ENCODE measurements around the gene EEIG2.

Gene EEIG2

DNA sequence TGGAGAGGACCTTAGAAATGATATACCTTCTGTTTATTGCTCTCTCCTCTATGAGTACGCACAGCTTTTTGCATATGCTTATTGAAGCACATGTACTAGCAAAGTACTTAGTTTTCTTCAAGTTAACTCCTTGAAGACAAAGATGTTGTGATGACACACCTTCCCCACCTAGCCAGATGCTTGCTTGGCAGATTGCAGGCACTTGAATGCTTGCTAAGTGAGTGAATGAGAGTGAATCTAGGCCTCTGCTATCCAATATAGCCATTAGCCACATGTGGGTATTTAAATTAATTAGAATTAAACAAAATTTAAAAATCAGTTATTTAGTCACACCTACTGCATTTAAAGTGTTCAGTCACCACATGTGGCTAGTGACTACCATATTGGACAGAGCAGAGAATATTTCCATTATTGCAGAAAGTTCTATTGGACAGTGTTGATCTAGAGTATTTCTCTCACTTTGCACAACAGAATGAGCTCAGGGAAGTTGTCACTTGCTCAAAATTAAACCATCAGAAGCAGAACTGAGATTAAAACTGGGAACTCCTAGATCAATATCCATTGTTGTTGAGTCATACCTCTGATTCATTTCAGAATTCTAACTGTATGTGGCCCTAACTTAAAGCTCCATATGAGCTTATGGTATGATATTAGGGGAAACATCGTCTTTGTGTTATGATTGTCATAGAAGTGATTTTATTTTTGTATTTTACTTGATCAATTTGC is 8.6 kb upstream of the EEIG2 start:
- no peak overlapping the region for H2AFZ ChIP-seq (ENCODE audit: low read length)
- no peak overlapping the region for H3K27ac ChIP-seq (ENCODE audit: low read depth, low read length, poor library complexity, severe bottlenecking)
- H3F3A ChIP-seq (ENCODE audit: insufficient read depth, low read length): no peaks in the 10 kb centered on the region
- H3K9me3 ChIP-seq (ENCODE audit: low read length): no peaks in the 10 kb centered on the region
- no peaks in the 10 kb centered on the region for H4K20me1 ChIP-seq (ENCODE audit: insufficient read depth, low read length)
- no peak overlapping the region for H3K4me3 ChIP-seq (ENCODE audit: low read depth, low read length, poor library complexity, severe bottlenecking)
- no peaks in the 10 kb centered on the region for H3K79me2 ChIP-seq (ENCODE audit: insufficient read depth, low read length)
- H3K4me1 ChIP-seq (ENCODE audit: insufficient read depth, low read length, severe bottlenecking): no peaks in the 10 kb centered on the region
- no peaks in the 10 kb centered on the region for H3K9me2 ChIP-seq (ENCODE audit: low read depth, low read length)
- H3K9ac ChIP-seq (ENCODE audit: low read length): no peak overlapping the region
- no peak for TF ChIP-seq EZH2 (IDR thresholded peaks at IDR 0.05; ENCODE audit: borderline replicate concordance, low read length)
- TF ChIP-seq, protein P1, sequence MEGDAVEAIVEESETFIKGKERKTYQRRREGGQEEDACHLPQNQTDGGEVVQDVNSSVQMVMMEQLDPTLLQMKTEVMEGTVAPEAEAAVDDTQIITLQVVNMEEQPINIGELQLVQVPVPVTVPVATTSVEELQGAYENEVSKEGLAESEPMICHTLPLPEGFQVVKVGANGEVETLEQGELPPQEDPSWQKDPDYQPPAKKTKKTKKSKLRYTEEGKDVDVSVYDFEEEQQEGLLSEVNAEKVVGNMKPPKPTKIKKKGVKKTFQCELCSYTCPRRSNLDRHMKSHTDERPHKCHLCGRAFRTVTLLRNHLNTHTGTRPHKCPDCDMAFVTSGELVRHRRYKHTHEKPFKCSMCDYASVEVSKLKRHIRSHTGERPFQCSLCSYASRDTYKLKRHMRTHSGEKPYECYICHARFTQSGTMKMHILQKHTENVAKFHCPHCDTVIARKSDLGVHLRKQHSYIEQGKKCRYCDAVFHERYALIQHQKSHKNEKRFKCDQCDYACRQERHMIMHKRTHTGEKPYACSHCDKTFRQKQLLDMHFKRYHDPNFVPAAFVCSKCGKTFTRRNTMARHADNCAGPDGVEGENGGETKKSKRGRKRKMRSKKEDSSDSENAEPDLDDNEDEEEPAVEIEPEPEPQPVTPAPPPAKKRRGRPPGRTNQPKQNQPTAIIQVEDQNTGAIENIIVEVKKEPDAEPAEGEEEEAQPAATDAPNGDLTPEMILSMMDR (IDR thresholded peaks at IDR 0.05; ENCODE audit: low read length): no peak
- no peaks in the 10 kb centered on the region for H3K36me3 ChIP-seq (ENCODE audit: insufficient read depth, low read length)
- no peaks in the 10 kb centered on the region for H3K27me3 ChIP-seq (ENCODE audit: insufficient read depth, low read length)
- H3K4me2 ChIP-seq (ENCODE audit: low read length): no peak overlapping the region

DNA sequence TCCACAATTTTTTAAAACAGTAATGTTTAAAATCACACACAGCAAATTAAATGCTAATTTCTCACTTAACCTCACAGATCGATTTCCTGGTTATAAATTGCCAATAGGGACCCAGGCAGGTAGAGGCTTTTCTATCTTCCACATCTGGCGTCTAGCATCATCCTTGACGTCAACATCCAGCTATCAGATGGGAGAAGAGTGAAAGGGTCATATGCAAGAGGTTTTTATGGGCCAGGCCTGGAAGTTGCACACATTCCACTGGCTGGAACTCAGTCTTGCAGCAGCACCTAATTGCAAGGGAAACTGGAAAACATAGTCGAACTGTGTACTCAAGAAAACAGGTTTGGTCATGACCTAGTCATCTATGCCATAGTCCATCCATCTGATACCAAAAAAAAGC is 6.0 kb upstream of the EEIG2 start:
- Histone ChIP-seq H2AFZ (ENCODE audit: low read length) (no peak overlapping the region), H3K4me2 (ENCODE audit: low read length) (no peak overlapping the region), H3K4me3 (ENCODE audit: low read depth, low read length, poor library complexity, severe bottlenecking) (no peak overlapping the region), H3K27me3 (ENCODE audit: insufficient read depth, low read length) (no peaks in the 10 kb centered on the region), H3K9me2 (ENCODE audit: low read depth, low read length) (no peaks in the 10 kb centered on the region), H4K20me1 (ENCODE audit: insufficient read depth, low read length) (no peaks in the 10 kb centered on the region), H3K27ac (ENCODE audit: low read depth, low read length, poor library complexity, severe bottlenecking) (no peak overlapping the region), H3F3A (ENCODE audit: insufficient read depth, low read length) (no peaks in the 10 kb centered on the region), H3K79me2 (ENCODE audit: insufficient read depth, low read length) (no peaks in the 10 kb centered on the region), H3K4me1 (ENCODE audit: insufficient read depth, low read length, severe bottlenecking) (peaks cover 21% of the 10 kb centered on the region), H3K36me3 (ENCODE audit: insufficient read depth, low read length) (no peaks in the 10 kb centered on the region), H3K9ac (ENCODE audit: low read length) (no peak overlapping the region), H3K9me3 (ENCODE audit: low read length) (no peaks in the 10 kb centered on the region)
- TF ChIP-seq, protein P1 (IDR thresholded peaks at IDR 0.05; ENCODE audit: low read length): no peak
- no peak for TF ChIP-seq EZH2 (IDR thresholded peaks at IDR 0.05; ENCODE audit: borderline replicate concordance, low read length)

DNA sequence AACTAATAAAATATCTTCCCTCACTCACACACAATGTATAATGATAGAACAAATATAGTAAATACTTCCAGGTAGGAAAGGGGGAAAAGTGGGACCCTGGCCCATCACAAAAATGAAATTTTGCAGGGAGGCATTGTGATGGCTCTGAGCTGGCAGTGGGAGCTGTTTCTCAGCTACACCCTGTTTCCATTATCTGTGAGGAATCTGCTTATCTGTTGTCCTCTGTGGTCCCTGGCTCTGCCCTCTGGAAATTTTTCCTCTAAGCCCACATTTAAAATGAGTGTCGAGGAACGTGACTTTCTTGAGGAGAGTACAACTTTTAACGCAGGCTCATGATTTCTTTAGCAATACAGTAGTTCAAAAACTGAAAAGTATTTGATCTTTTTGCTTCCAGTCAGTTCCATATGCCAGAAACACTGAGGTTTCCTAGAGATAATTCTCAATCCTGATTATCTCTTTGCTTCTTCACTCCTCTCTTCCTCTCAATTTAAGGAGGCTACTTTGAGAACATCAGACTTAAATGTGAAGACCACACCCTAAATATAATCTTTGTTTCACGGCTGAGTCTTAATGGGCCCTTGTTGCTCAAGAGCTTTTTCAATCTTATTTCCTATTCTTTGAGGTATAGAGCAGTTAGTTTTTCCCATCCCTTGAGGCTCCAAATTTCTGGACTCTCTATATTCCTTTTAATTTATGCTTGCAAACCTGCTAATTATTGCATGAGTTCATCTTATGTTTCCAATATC is 5.0 kb upstream of the EEIG2 start:
- H3K36me3 ChIP-seq (ENCODE audit: insufficient read depth, low read length): no peaks in the 10 kb centered on the region
- no peaks in the 10 kb centered on the region for H3K9me2 ChIP-seq (ENCODE audit: low read depth, low read length)
- no peak overlapping the region for H3K9ac ChIP-seq (ENCODE audit: low read length)
- no peak overlapping the region for H3K4me2 ChIP-seq (ENCODE audit: low read length)
- H3K27ac ChIP-seq (ENCODE audit: low read depth, low read length, poor library complexity, severe bottlenecking): no peak overlapping the region
- no peaks in the 10 kb centered on the region for H3K79me2 ChIP-seq (ENCODE audit: insufficient read depth, low read length)
- no peak for TF ChIP-seq EZH2 (IDR thresholded peaks at IDR 0.05; ENCODE audit: borderline replicate concordance, low read length)
- TF ChIP-seq, protein P1 (IDR thresholded peaks at IDR 0.05; ENCODE audit: low read length): no peak
- no peaks in the 10 kb centered on the region for H4K20me1 ChIP-seq (ENCODE audit: insufficient read depth, low read length)
- H3K4me3 ChIP-seq (ENCODE audit: low read depth, low read length, poor library complexity, severe bottlenecking): no peak overlapping the region
- no peaks in the 10 kb centered on the region for H3K27me3 ChIP-seq (ENCODE audit: insufficient read depth, low read length)
- peaks cover 29% of the 10 kb centered on the region for H3K4me1 ChIP-seq (ENCODE audit: insufficient read depth, low read length, severe bottlenecking)
- no peaks in the 10 kb centered on the region for H3F3A ChIP-seq (ENCODE audit: insufficient read depth, low read length)
- H3K9me3 ChIP-seq (ENCODE audit: low read length): no peaks in the 10 kb centered on the region
- H2AFZ ChIP-seq (ENCODE audit: low read length): no peak overlapping the region

Data from OCI-LY1 (cell line).